ENCODE measurements around the gene MEGF6. TPM values are rescaled to one million over a fixed set of nuclear protein-coding genes. Genes with fewer than 3 reads are reported as not detected.

Gene MEGF6
- total and polyA plus RNA-seq, 2 of the 8 experiments (the other 6 are each of a cell fraction or from before 2014, with no cell fraction given) = 4.1 to 14.8 TPM

GRCh38 chr1:3618531-3618880 is 7.2 kb upstream of the MEGF6 start:
- Histone ChIP-seq H3K9ac (replicated peaks in 1 of 4; ENCODE audit: extremely low read depth in 1 of 4, low read depth in 3 of 4, low read length in 3 of 4) (no peak overlapping the region), H3K27ac (ENCODE audit: low read depth, low read length) (no peak overlapping the region), H2BK5ac (ENCODE audit: low read depth, low read length) (no peak overlapping the region), H4K91ac (replicated peaks; ENCODE audit: insufficient read length, low read length) (no peak overlapping the region), H3K79me2 (ENCODE audit: control insufficient read depth in 1 of 2, insufficient read depth in 2 of 2, low read length in 2 of 2) (no peaks in the 10 kb centered on the region), H3K23ac (ENCODE audit: insufficient read length) (no peak overlapping the region), H3K79me1 (ENCODE audit: low read depth, low read length) (no peaks in the 10 kb centered on the region), H4K5ac (ENCODE audit: insufficient read length, low read depth, low read length) (no peak overlapping the region), H3K36me3 (ENCODE audit: control insufficient read depth in 2 of 4, insufficient read depth in 4 of 4, low read length in 3 of 4) (no peaks in the 10 kb centered on the region), H3K4me2 (ENCODE audit: insufficient read depth in 1 of 2, low read depth in 2 of 2, low read length in 2 of 2) (no peak overlapping the region), H3K23me2 (ENCODE audit: low read depth, low read length) (no peaks in the 10 kb centered on the region; the same call in 1 of the 2 replicates), H3K56ac (replicated peaks; ENCODE audit: insufficient read length, low read depth, low read length) (no peak overlapping the region), H3K14ac (ENCODE audit: insufficient read length) (no peak overlapping the region), H3K18ac (ENCODE audit: extremely low read depth, low read length) (no peak overlapping the region; the same call in 1 of the 2 replicates), H3K4ac (replicated peaks; ENCODE audit: insufficient read length, low read depth, low read length) (no peak overlapping the region), H2AFZ (ENCODE audit: low read length) (no peak overlapping the region), H3K4me1 (replicated peaks in 1 of 4; ENCODE audit: control insufficient read depth in 3 of 4, insufficient read depth in 4 of 4, low read length in 3 of 4) (peaks cover 0 to 10% (median 7%) of the 10 kb centered on the region in 4 experiments; a peak in 6 of 7 replicates), H2BK20ac (ENCODE audit: low read length) (no peak overlapping the region), H2BK120ac (replicated peaks; ENCODE audit: low read depth, low read length) (no peak overlapping the region), H4K20me1 (replicated peaks in 1 of 2; ENCODE audit: control insufficient read depth in 1 of 2, insufficient read depth in 2 of 2, low read length in 2 of 2) (peaks cover 1 to 2% of the 10 kb centered on the region in 2 experiments), H4K8ac (ENCODE audit: extremely low read depth, insufficient read depth, low read length) (no peak overlapping the region), H3K4me3 (ENCODE audit: extremely low read depth in 1 of 4, insufficient read depth in 2 of 4, low read depth in 3 of 4, low read length in 4 of 4) (no peak overlapping the region), H2AK5ac (ENCODE audit: low read depth, low read length) (no peak overlapping the region), H2BK12ac (ENCODE audit: low read depth, low read length) (no peak overlapping the region), H3K9me3 (ENCODE audit: insufficient read depth in 2 of 2, low read depth in 1 of 2, low read length in 1 of 2) (no peaks in the 10 kb centered on the region), H2BK15ac (ENCODE audit: low read length) (no peak overlapping the region), H3K27me3 (replicated peaks in 1 of 4; ENCODE audit: control insufficient read depth in 3 of 4, extremely low read depth in 1 of 4, insufficient read depth in 3 of 4, low read length in 3 of 4) (no peaks in the 10 kb centered on the region; a peak in 1 of 7 replicates)
- POLR2A ChIA-PET (ENCODE audit: partially characterized antibody) = interaction anchor here (0.8 to 0.9 kb wide), 2 partner anchors 123 to 165 kb away, joined by 3 to 4 read pairs; no protein-coding TSS in a partner anchor
- 94% methylated on average over 9 of the region's 9 CpGs; no CpG with 5 or more reads in 1 of the 2 experiments for WGBS, 2 experiments (ENCODE audit: extremely low coverage in 1 of 2, insufficient coverage in 1 of 2, insufficient read length in 1 of 2, insufficient replicate concordance in 2 of 2, low coverage in 1 of 2, low lambda C conversion rate in 2 of 2, missing lambda C conversion rate in 1 of 2)
- DNase-seq (ENCODE audit: low read depth in 1 of 2, low spot score in 2 of 2) (no peak), FAIRE-seq (no peak)
- CTCF ChIA-PET (ENCODE audit: partially characterized antibody) = interaction anchor here (0.7 to 6.7 kb wide), 55 partner anchors 9 to 1166 kb away, joined by 3 to 148 read pairs (median 6); partner anchors contain the start of gene WRAP73
- TF ChIP-seq CBX5 (IDR thresholded peaks at IDR 0.05; ENCODE audit: low read depth, low read length) = no peak
- no peak for TF ChIP-seq CTBP2 (IDR thresholded peaks at IDR 0.05; ENCODE audit: borderline replicate concordance, insufficient read depth, insufficient read length, low read length)
- TF ChIP-seq GABPA (IDR thresholded peaks at IDR 0.05; ENCODE audit: borderline replicate concordance, insufficient read depth, low read length) = no peak
- no peak for TF ChIP-seq TEAD4 (IDR thresholded peaks at IDR 0.05; ENCODE audit: low read depth, low read length)
- no peak for TF ChIP-seq KDM4A (IDR thresholded peaks at IDR 0.05; ENCODE audit: low read depth, low read length, severe bottlenecking)
- no peak for TF ChIP-seq USF2 (IDR thresholded peaks at IDR 0.05; ENCODE audit: low read length)
- no peak for TF ChIP-seq POLR2A (IDR thresholded peaks at IDR 0.05; ENCODE audit: control extremely low read depth in 1 of 2, low read depth in 2 of 2, low read length in 2 of 2)
- no peak for TF ChIP-seq CBX8 (IDR thresholded peaks at IDR 0.05; ENCODE audit: borderline replicate concordance, low read depth, low read length)
- no peak for TF ChIP-seq KDM5A (IDR thresholded peaks at IDR 0.05; ENCODE audit: low read length)
- TF ChIP-seq HDAC2 (IDR thresholded peaks at IDR 0.05; ENCODE audit: borderline replicate concordance in 1 of 2, low read depth in 2 of 2, low read length in 2 of 2) = no peak
- no peak for TF ChIP-seq RNF2 (IDR thresholded peaks at IDR 0.05; ENCODE audit: borderline replicate concordance, low read depth, low read length, missing control alignments, poor library complexity, severe bottlenecking)

Data from H1 (cell line).